ES-I3 (cell line): ENCODE results near the gene ATF1.

Experiments used
- H3K36me3 ChIP-seq: 2 replicates; pipeline ENCODE4 v1.6.1; 2013; ENCODE audit warnings: mild to moderate bottlenecking, low read length, control low read depth, moderate library complexity; ENCODE audit not compliant: insufficient read depth
- H3K4me1 ChIP-seq: 2 replicates; pipeline ENCODE4 v1.6.1; 2013; ENCODE audit warnings: mild to moderate bottlenecking, control low read depth, low read length; ENCODE audit not compliant: insufficient read depth
- H3K9ac ChIP-seq: 2 replicates; pipeline ENCODE4 v1.6.1; 2013; ENCODE audit warnings: low read depth, mild to moderate bottlenecking, low read length, moderate library complexity
- H3K9me3 ChIP-seq: 2 replicates; pipeline ENCODE4 v1.6.1; 2013; ENCODE audit warnings: mild to moderate bottlenecking, low read length, moderate library complexity; ENCODE audit not compliant: control insufficient read depth, insufficient read depth

The ATF1 gene

GRCh38 chr12:50763639-50764285, at the start of gene ATF1:
ATF1 (plus strand) TSS chr12:50764101; CDS start chr12:50780146, 16,045 bp downstream.
- Histone ChIP-seq H3K4me1 (peaks cover 6% of the 10 kb centered on the region; the same call in 1 of the 2 replicates), H3K9ac (peak within 1 kb of the TSS; percentile 97), H3K9me3 (no peaks in the 10 kb centered on the region), H3K36me3 (no peaks in the 10 kb centered on the region)

GRCh38 chr12:50715174-50715573, 48.7 kb upstream of the ATF1 start:
- Histone ChIP-seq H3K9me3 (no peaks in the 10 kb centered on the region), H3K36me3 (peaks cover 15% of the 10 kb centered on the region), H3K9ac (no peak overlapping the region), H3K4me1 (no peaks in the 10 kb centered on the region)

GRCh38 chr12:50718760-50719159, 45.1 kb upstream of the ATF1 start:
- Histone ChIP-seq H3K9me3 (no peaks in the 10 kb centered on the region), H3K9ac (no peak overlapping the region), H3K4me1 (no peaks in the 10 kb centered on the region), H3K36me3 (peaks cover 20% of the 10 kb centered on the region)

- Histone ChIP-seq H3K9me3 (no peaks in the 10 kb centered on the region), H3K4me1 (no peaks in the 10 kb centered on the region), H3K9ac (no peak overlapping the region), H3K36me3 (peaks cover 28% of the 10 kb centered on the region)
These were observed 43.8 kb upstream of the ATF1 start for GRCh38 chr12:50720085-50720484.

- Histone ChIP-seq H3K9me3 (no peaks in the 10 kb centered on the region), H3K4me1 (no peaks in the 10 kb centered on the region), H3K9ac (no peak overlapping the region), H3K36me3 (peaks cover 26% of the 10 kb centered on the region)
These were observed 43.4 kb upstream of the ATF1 start for GRCh38 chr12:50720501-50720900.

GRCh38 chr12:50723865-50724264, 40.0 kb upstream of the ATF1 start:
- Histone ChIP-seq H3K9ac (no peak overlapping the region), H3K9me3 (no peaks in the 10 kb centered on the region), H3K36me3 (peaks cover 21% of the 10 kb centered on the region), H3K4me1 (no peaks in the 10 kb centered on the region)

GRCh38 chr12:50725011-50725942, 38.6 kb upstream of the ATF1 start:
- Histone ChIP-seq H3K9me3 (no peaks in the 10 kb centered on the region), H3K36me3 (peaks cover 21% of the 10 kb centered on the region), H3K4me1 (no peaks in the 10 kb centered on the region), H3K9ac (no peak overlapping the region)

GRCh38 chr12:50727466-50727865, 36.4 kb upstream of the ATF1 start:
- Histone ChIP-seq H3K4me1 (no peaks in the 10 kb centered on the region), H3K9ac (no peak overlapping the region), H3K9me3 (no peaks in the 10 kb centered on the region), H3K36me3 (peaks cover 19% of the 10 kb centered on the region)

- Histone ChIP-seq H3K36me3 (peaks cover 19% of the 10 kb centered on the region), H3K9me3 (no peaks in the 10 kb centered on the region), H3K9ac (no peak overlapping the region), H3K4me1 (no peaks in the 10 kb centered on the region)
These were observed 35.5 kb upstream of the ATF1 start for GRCh38 chr12:50728417-50728816.

- Histone ChIP-seq H3K4me1 (no peaks in the 10 kb centered on the region), H3K9ac (no peak overlapping the region), H3K36me3 (peaks cover 18% of the 10 kb centered on the region), H3K9me3 (no peaks in the 10 kb centered on the region)
These were observed 35.1 kb upstream of the ATF1 start for GRCh38 chr12:50728841-50729240.

- H3K9ac ChIP-seq, result no peak overlapping the region
- H3K36me3 ChIP-seq, result peaks cover 9% of the 10 kb centered on the region
- H3K9me3 ChIP-seq, result no peaks in the 10 kb centered on the region
- no peaks in the 10 kb centered on the region for H3K4me1 ChIP-seq
These were observed 31.3 kb upstream of the ATF1 start for GRCh38 chr12:50732591-50732990.

- Histone ChIP-seq H3K9me3 (no peaks in the 10 kb centered on the region), H3K36me3 (peaks cover 14% of the 10 kb centered on the region), H3K4me1 (no peaks in the 10 kb centered on the region), H3K9ac (no peak overlapping the region)
These were observed 30.2 kb upstream of the ATF1 start for GRCh38 chr12:50733706-50734105.

GRCh38 chr12:50734409-50735263, 29.3 kb upstream of the ATF1 start:
- Histone ChIP-seq H3K36me3 (peaks cover 20% of the 10 kb centered on the region), H3K9me3 (no peaks in the 10 kb centered on the region), H3K9ac (no peak overlapping the region), H3K4me1 (no peaks in the 10 kb centered on the region)

GRCh38 chr12:50739611-50740010, 24.3 kb upstream of the ATF1 start:
- Histone ChIP-seq H3K9me3 (no peaks in the 10 kb centered on the region), H3K9ac (no peak overlapping the region), H3K36me3 (peaks cover 19% of the 10 kb centered on the region), H3K4me1 (no peaks in the 10 kb centered on the region)
